ENCODE data around the gene ZG16B. TPM values are rescaled to one million over a fixed set of nuclear protein-coding genes. Genes with fewer than 3 reads are reported as not detected.

Gene ZG16B
- total RNA-seq: under 1 TPM in 1 of 2 donors, not detected in 1; 0.27 TPM
- long read RNA-seq: 0 reads

GRCh38 chr16:2829501-2830354, at the start of gene ZG16B:
TSS of gene ZG16B (plus strand) at chr16:2830303. CDS start at chr16:2830442, 139 bp downstream.
- no peak for DNase-seq
- intact Hi-C loops (cut with DNase I): no loop called here
- no peak for ATAC-seq

- DNase-seq (peak; percentile 15), ATAC-seq (no peak)
- intact Hi-C loops (cut with DNase I): no loop called here
Observed at GRCh38 chr16:2782583-2783351, 47.3 kb upstream of the ZG16B start.

DNA sequence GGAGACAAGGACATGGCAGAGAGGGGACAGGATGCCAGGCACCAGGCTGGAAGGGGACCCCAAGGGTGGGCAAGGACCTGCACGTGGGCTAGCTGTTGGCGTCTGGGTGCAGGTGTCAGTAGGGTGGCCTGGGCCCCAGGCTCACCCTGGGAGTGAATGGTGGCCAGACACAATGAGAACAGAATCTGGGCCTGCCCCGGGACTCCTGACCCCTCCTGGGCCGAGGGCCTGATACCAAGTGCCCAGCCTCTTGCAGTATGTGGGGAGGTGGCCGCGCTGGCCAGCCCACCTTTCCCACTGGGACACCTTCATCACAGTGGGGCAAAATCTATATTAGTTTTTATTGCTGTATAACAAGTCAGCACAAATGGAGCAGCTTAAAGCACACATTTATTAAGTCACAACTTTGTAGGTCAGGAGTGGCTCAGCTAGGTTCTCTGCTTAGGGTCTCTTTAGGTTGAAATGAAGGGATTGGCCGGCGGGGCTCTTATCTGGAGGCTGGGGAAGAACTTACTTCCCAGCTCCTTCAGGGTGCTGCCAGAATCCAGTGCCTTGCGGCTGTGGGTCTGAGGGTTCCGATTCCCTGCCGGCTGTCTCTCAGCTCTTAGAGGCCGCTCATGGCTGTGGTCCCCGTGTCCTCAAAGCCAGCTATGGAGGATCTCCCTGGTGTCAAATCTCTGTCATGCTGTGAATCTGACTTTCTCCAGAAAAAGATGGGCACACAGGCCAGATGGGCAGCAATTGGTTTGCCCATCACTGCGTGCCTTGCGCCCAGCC, 46.3 kb upstream of the ZG16B start:
- intact Hi-C loops (cut with DNase I): no loop called here
- no peak for ATAC-seq
- peak; percentile 16 for DNase-seq

GRCh38 chr16:2784358-2785100, 45.6 kb upstream of the ZG16B start:
- DNase-seq: peak; percentile 12
- no peak for ATAC-seq
- intact Hi-C loops (cut with DNase I): no loop called here

- DNase-seq (peak; percentile 22), ATAC-seq (peak; percentile 33 to 43)
- intact Hi-C loops (cut with DNase I): no loop called here
Observed at GRCh38 chr16:2785101-2785991, 44.8 kb upstream of the ZG16B start.

- intact Hi-C loops (cut with DNase I): no loop called here
- peak; percentile 17 for DNase-seq
- no peak for ATAC-seq
Observed at GRCh38 chr16:2786061-2786825, 43.9 kb upstream of the ZG16B start.

- ATAC-seq (no peak), DNase-seq (no peak)
- intact Hi-C loops (cut with DNase I): no loop called here
Observed at GRCh38 chr16:2786826-2787151, 43.3 kb upstream of the ZG16B start.

GRCh38 chr16:2787406-2787805, 42.7 kb upstream of the ZG16B start, which contains the start of gene PRSS33:
TSS of gene PRSS33 (minus strand) at chr16:2787560. CDS start at chr16:2786547, 1,013 bp downstream.
- no peak for DNase-seq
- intact Hi-C loops (cut with DNase I): no loop called here
- ATAC-seq: no peak

DNA sequence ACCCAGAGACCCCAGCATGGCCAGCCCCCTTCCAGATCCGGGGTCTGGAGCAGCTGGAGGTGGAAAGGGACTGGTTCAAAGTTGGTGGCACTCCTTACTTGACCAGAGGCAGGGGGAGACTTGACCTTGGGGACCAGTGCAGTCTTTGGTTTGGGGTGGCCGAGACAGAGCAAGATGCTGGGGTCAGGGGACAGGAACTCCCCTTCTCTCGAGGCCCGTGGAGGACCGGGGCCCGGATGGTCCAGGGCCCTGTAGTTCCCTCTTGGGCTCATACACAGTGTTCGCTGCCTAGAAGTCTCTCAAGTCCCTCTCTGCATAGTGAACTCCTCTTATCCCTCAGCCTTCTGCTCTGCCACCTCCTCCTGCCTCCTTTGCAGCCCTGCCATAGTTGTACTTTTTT, 42.1 kb upstream of the ZG16B start:
- intact Hi-C loops (cut with DNase I): no loop called here
- DNase-seq (no peak), ATAC-seq (no peak)

DNA sequence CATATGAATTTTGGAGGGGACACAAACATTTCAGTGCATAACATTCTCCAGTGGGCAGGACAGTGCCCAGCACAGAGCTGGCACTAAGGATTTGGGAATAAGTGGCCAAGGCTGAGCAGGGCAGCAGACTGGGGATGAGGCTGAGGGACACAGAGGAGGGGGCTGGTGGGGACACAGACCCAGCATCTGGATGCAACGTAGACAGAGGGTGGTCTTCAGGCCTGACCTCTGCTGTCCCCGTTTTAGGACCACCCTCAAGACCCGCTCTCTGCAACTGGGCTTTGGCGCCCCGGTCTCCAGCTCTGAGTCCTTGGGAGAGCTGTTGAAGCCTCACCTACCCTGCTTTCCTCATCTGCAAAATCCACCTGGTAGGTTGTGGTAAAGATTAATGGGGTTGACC, 39.5 kb upstream of the ZG16B start:
- intact Hi-C loops (cut with DNase I): no loop called here
- DNase-seq (no peak), ATAC-seq (no peak)

- no peak for ATAC-seq
Observed at GRCh38 chr16:2791174-2791573, 38.9 kb upstream of the ZG16B start.

GRCh38 chr16:2792940-2793339, 37.2 kb upstream of the ZG16B start:
- intact Hi-C loops (cut with DNase I): no loop called here
- DNase-seq (no peak), ATAC-seq (no peak)

More at GRCh38 chr16:2791174-2791573, 38.9 kb upstream of the ZG16B start:
- DNase-seq: no peak
- intact Hi-C loops (cut with DNase I): no loop called here

DNA sequence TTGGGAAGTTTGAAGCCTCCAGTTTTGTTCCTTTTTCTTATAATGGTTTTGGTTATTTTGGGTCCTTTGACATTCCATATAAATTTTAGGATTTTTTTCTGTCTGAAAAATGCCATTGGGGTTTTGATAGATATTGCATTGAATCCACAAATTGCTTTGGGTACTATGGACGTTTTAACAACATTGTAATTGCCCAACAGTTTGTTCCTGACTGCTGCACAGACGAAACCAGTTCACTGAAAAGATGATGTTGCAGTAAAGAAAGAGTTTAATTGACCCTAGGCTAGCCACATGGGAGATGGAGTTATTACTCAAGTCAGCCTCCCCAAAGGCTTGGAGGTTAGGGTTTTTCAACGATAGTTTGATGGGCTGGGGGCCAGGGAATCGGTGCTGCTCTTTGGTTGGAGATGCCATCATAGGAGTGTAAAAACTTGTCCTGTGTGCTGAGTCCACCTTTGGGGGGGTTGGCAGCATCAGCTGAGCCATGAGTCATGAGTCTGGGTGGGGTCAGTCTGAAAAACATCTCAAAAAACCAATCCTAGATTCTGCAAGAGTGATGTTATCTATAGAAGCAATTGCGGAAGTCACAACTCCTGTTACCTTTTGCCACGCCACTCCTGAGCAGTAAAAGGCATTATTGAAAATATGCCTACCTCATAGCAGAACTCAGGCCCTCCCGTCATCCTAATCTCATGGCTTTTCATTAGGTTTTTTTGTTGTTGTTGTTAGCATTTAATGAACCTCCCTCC, 34.5 kb upstream of the ZG16B start:
- intact Hi-C loops (cut with DNase I): no loop called here
- ATAC-seq (no peak), DNase-seq (no peak)

- no peak for DNase-seq
- no peak for ATAC-seq
- intact Hi-C loops (cut with DNase I): no loop called here
Observed at GRCh38 chr16:2798723-2799204, 31.3 kb upstream of the ZG16B start.

- DNase-seq: no peak
- intact Hi-C loops (cut with DNase I): no loop called here
- no peak for ATAC-seq
Observed at GRCh38 chr16:2799205-2799858, 30.8 kb upstream of the ZG16B start.

- DNase-seq (no peak), ATAC-seq (no peak)
- intact Hi-C loops (cut with DNase I): no loop called here
Observed at GRCh38 chr16:2799859-2800226, 30.3 kb upstream of the ZG16B start.

Data from left cardiac atrium (tissue), 4 donors.